Hepatocyte (in vitro differentiated cells): ENCODE measurements around the gene CNNM2.

Source experiments
- CTCF ChIP-seq: fragments of 200-600 bp; sonication (generic); IDR thresholded peaks from 2 replicates; pipeline ENCODE4 v1.5.1; 2016; ENCODE audit warnings: antibody characterized with exemption, mild to moderate bottlenecking; ENCODE audit not compliant: poor library complexity
- EZH2 ChIP-seq: fragments of 200-600 bp; sonication (generic); IDR thresholded peaks from 2 replicates; pipeline ENCODE4 v1.6.1; 2016; ENCODE audit warnings: antibody characterized with exemption, mild to moderate bottlenecking, borderline replicate concordance

GRCh38 chr10:103042908-103043307 lies 124.8 kb downstream of the CNNM2 start:
- no peak for TF ChIP-seq CTCF
- no peak for TF ChIP-seq EZH2
